CD4-positive, alpha-beta memory T cell (primary cell): Measurements from ENCODE around the gene ADAM33. TPM values are rescaled to one million over a fixed set of nuclear protein-coding genes. Genes with fewer than 3 reads are reported as not detected.

Source experiments
- CTCF ChIA-PET: fragments of 350-600 bp; sonication (Branson Sonifier 250); formaldehyde crosslinking; loops from one replicate; lab custom pipeline; 2021; ENCODE audit warnings: inconsistent platforms; ENCODE audit not compliant: partially characterized antibody; lab: Charles Lee
- POLR2A ChIA-PET: fragments of 350-600 bp; sonication (Branson Sonifier 250); formaldehyde crosslinking; loops from one replicate; lab custom pipeline; 2021; ENCODE audit not compliant: partially characterized antibody; lab: Charles Lee
- DNase-seq, 5 donors: peaks; one replicate each; pipeline versions ENCODE4 v3.0.0 to v3.0.0-alpha.2; 2020 to 2022; ENCODE audit warnings: mixed read lengths in 1 of 5
- H3K27ac ChIP-seq: one replicate; pipeline ENCODE4 v1.7.0; 2013; ENCODE audit warnings: low read depth, low read length
- H3K27me3 ChIP-seq: 2 replicates; pipeline ENCODE4 v1.7.0; 2013; ENCODE audit warnings: mild to moderate bottlenecking, low read length, moderate library complexity; ENCODE audit not compliant: insufficient read depth
- H3K36me3 ChIP-seq: 2 replicates; pipeline ENCODE4 v1.7.0; 2013; ENCODE audit warnings: mild to moderate bottlenecking, low read length, moderate library complexity; ENCODE audit not compliant: insufficient read depth
- H3K4me1 ChIP-seq: 2 replicates; pipeline ENCODE4 v1.7.0; 2013; ENCODE audit warnings: mild to moderate bottlenecking, low read length, moderate library complexity; ENCODE audit not compliant: insufficient read depth
- H3K4me3 ChIP-seq, 2 donors: one replicate each; pipeline ENCODE4 v1.7.0; 2013; ENCODE audit warnings: low read length in 2 of 2, mild to moderate bottlenecking in 1 of 2
- H3K9me3 ChIP-seq, 2 donors: one replicate each; pipeline ENCODE4 v1.7.0; 2013; ENCODE audit warnings: low read length in 2 of 2, control low read depth in 1 of 2; ENCODE audit not compliant: control insufficient read depth in 1 of 2
- H3K27ac Mint-ChIP-seq, 7 donors: one replicate each; pipeline ENCODE4 v1.8.0; 2020 to 2021; ENCODE audit warnings: mixed read lengths in 7 of 7, mild to moderate bottlenecking in 6 of 7, inconsistent platforms in 3 of 7, moderate library complexity in 3 of 7
- H3K27me3 Mint-ChIP-seq, 2 donors: one replicate each; pipeline ENCODE4 v1.8.0; 2020 to 2021; ENCODE audit warnings: mixed read lengths in 2 of 2
- H3K36me3 Mint-ChIP-seq, 2 donors: one replicate each; pipeline ENCODE4 v1.8.0; 2020 to 2021; ENCODE audit warnings: mixed read lengths in 2 of 2, inconsistent platforms in 1 of 2, mild to moderate bottlenecking in 1 of 2
- H3K4me1 Mint-ChIP-seq, 4 donors: one replicate each; pipeline ENCODE4 v1.8.0; 2020 to 2021; ENCODE audit warnings: mixed read lengths in 4 of 4, mild to moderate bottlenecking in 1 of 4
- H3K4me3 Mint-ChIP-seq, 8 donors: one replicate each; pipeline ENCODE4 v1.8.0; 2020 to 2021; ENCODE audit warnings: mixed read lengths in 8 of 8, mild to moderate bottlenecking in 7 of 8, moderate library complexity in 6 of 8, inconsistent platforms in 3 of 8
- H3K9me3 Mint-ChIP-seq, 8 donors: one replicate each; pipeline ENCODE4 v1.8.0; 2020 to 2021; ENCODE audit warnings: mixed read lengths in 8 of 8, mild to moderate bottlenecking in 5 of 8, inconsistent platforms in 3 of 8, moderate library complexity in 1 of 8
- intact Hi-C: fragments of 100-400 bp; cut with micrococcal nuclease; formaldehyde crosslinking; loops from one replicate; pipeline ENCODE4 v1.15.1; 2023
- polyA plus RNA-seq, 2 donors: library from polyadenylated mRNA; unstranded; fragments of 300-500 nt; fragmentation: Illumina TruSeq; gene quantifications; one replicate each; pipeline ENCODE4 v1.2.3, GENCODE V29; 2021
- total RNA-seq, 2 experiments: library from RNA; stranded (reverse); gene quantifications; one replicate each; pipeline ENCODE4 v1.2.3, GENCODE V29; 2021

ADAM33 gene
- total and polyA plus RNA-seq, 4 experiments from 2014 or later = not detected

GRCh38 chr20:3701061-3701998 is 19.5 kb upstream of the ADAM33 start:
- DNase-seq = no peak
- Mint-ChIP-seq H3K9me3 (peaks cover 0 to under 1% (median 0%) of the 10 kb centered on the region in 8 donors), H3K4me1 (no peaks in the 10 kb centered on the region), H3K4me3 (no peak overlapping the region), H3K27me3 (peaks cover 2 to 4% of the 10 kb centered on the region in 2 donors), H3K36me3 (no peaks in the 10 kb centered on the region), H3K27ac (no peak overlapping the region)
- intact Hi-C loops = no loop called here
- no peaks in the 10 kb centered on the region for H3K9me3 ChIP-seq
- H3K36me3 ChIP-seq = no peaks in the 10 kb centered on the region
- H3K4me1 ChIP-seq = no peaks in the 10 kb centered on the region
- no peaks in the 10 kb centered on the region for H3K27me3 ChIP-seq
- H3K27ac ChIP-seq = no peak overlapping the region
- H3K4me3 ChIP-seq = no peak overlapping the region
- ChIA-PET POLR2A (no interaction called here), CTCF (interaction anchor here (0.6 to 1.6 kb wide), 3 partner anchors 9 to 10 kb away, joined by 3 to 7 read pairs (median 4); no protein-coding TSS in a partner anchor)

DNA sequence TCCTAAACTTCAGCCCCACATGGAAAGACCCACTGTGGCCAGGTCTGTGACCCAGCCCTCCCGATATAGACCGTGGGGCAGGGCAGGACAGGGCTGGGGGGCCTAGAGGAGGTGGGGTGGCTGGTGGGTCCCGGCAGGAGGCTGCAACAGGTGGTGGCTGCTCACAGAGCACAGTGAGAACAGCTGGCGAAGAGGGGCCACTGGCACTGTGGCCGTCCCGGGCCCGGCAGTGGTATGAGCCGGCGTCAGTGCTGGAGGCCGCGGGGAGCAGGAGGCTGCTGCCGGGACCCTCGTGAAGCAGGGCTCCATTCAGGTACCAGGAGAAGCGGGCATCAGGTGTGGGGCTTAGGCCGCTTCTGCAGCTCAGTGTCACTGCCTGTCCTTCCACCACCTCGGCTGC is 17.2 kb upstream of the ADAM33 start:
- CTCF ChIA-PET = interaction anchor here (0.9 to 1.2 kb wide), 4 partner anchors 8 to 54 kb away, joined by 3 to 4 read pairs (median 3); no protein-coding TSS in a partner anchor

DNA sequence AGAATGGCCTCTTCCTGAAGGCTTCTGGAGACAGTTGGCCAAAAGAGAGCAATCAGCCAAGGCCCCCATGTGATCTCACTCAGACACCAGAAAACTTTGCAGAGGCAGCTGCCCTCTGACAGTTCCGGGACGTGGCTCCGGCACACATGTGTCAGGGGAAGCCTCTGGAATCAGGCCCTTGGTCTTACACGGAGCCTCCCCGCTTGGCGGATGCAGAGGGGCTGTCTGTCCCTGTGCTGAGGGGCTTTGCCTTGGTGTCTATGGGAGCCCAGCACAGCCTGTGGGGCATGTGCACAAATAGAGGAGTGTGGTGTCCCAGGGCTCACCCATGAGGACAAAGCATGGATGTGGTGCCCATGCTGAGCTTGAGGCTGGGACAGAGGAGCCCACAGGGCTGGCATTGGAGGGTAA is 16.8 kb upstream of the ADAM33 start:
- DNase-seq = no peak
- peak overlapping the region in 1 of 7 donors; percentile 37 for H3K27ac Mint-ChIP-seq

More for the DNA sequence above, 17.2 kb upstream of the ADAM33 start:
- Mint-ChIP-seq H3K4me1 (no peaks in the 10 kb centered on the region), H3K27me3 (peaks cover 2 to 4% of the 10 kb centered on the region in 2 donors), H3K4me3 (no peak overlapping the region), H3K36me3 (no peaks in the 10 kb centered on the region), H3K9me3 (peaks cover 0 to 2% (median 0%) of the 10 kb centered on the region in 8 donors), H3K27ac (no peak overlapping the region)
- no peak overlapping the region for H3K27ac ChIP-seq
- no peaks in the 10 kb centered on the region for H3K27me3 ChIP-seq
- no peaks in the 10 kb centered on the region for H3K36me3 ChIP-seq
- H3K9me3 ChIP-seq = no peaks in the 10 kb centered on the region
- DNase-seq = no peak
- POLR2A ChIA-PET = no interaction called here
- intact Hi-C loops = no loop called here
- no peak overlapping the region for H3K4me3 ChIP-seq
- no peaks in the 10 kb centered on the region for H3K4me1 ChIP-seq

DNA sequence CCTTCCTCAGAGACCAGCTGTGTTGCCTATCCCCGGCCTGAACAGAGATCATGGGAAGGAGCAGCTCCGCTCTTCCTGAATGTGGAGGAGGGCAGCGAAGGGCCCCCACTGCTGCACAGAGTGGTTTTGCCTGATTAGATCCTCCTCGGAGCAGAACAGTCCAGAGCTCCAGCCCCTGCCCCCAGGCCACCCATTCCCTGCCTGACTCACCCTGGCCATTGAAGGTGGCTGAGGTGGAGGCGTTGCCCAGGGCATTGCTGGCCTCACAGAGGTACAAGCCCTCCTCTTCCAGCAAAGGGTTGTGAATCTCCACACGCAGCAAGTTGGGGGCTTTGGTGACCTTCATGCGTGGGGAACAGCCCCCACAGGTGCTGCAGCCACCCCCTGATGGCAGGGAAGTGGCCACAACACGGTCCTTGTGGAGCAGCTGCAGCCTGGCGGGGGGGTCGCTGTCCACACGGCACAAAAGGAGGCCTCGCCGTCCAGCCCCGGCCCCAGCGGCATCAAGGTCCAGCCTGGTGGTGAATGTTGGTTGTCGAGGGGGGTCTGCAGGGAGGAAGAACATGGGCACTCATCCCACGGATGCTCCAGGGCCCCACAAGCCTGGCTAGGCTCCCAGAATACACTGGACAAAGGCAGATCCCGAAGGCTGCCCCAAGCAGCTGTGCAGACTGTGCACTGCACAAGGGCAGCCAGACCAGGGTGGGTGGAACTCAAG is 15.9 kb upstream of the ADAM33 start:
- Histone ChIP-seq H3K27me3 (no peaks in the 10 kb centered on the region), H3K4me3 (no peak overlapping the region), H3K27ac (no peak overlapping the region), H3K4me1 (no peaks in the 10 kb centered on the region), H3K9me3 (no peaks in the 10 kb centered on the region), H3K36me3 (no peaks in the 10 kb centered on the region)
- Mint-ChIP-seq H3K27me3 (peaks cover 2 to 4% of the 10 kb centered on the region in 2 donors), H3K9me3 (peaks cover 0 to 2% (median 0%) of the 10 kb centered on the region in 8 donors), H3K27ac (no peak overlapping the region), H3K36me3 (no peaks in the 10 kb centered on the region), H3K4me1 (no peaks in the 10 kb centered on the region), H3K4me3 (no peak overlapping the region)
- intact Hi-C loops = no loop called here
- no peak for DNase-seq
- ChIA-PET CTCF (interaction anchor here (0.9 to 3.3 kb wide), 4 partner anchors 10 to 21 kb away, joined by 3 to 13 read pairs (median 6); no protein-coding TSS in a partner anchor), POLR2A (no interaction called here)

More for the DNA sequence above, 16.8 kb upstream of the ADAM33 start:
- Histone ChIP-seq H3K4me1 (no peaks in the 10 kb centered on the region), H3K4me3 (no peak overlapping the region), H3K36me3 (no peaks in the 10 kb centered on the region), H3K27ac (no peak overlapping the region), H3K9me3 (no peaks in the 10 kb centered on the region), H3K27me3 (no peaks in the 10 kb centered on the region)
- Mint-ChIP-seq H3K36me3 (no peaks in the 10 kb centered on the region), H3K9me3 (peaks cover 0 to 2% (median 0%) of the 10 kb centered on the region in 8 donors), H3K4me1 (no peaks in the 10 kb centered on the region), H3K27me3 (peaks cover 2 to 4% of the 10 kb centered on the region in 2 donors), H3K4me3 (no peak overlapping the region)
- ChIA-PET POLR2A (no interaction called here), CTCF (interaction anchor here (0.9 to 1.2 kb wide), 3 partner anchors 9 to 13 kb away, joined by 3 to 4 read pairs (median 3); no protein-coding TSS in a partner anchor)
- intact Hi-C loops = no loop called here

- Mint-ChIP-seq H3K27ac (no peak overlapping the region), H3K4me3 (no peak overlapping the region), H3K4me1 (no peaks in the 10 kb centered on the region), H3K27me3 (peaks cover 2% of the 10 kb centered on the region in 2 donors), H3K36me3 (no peaks in the 10 kb centered on the region), H3K9me3 (peaks cover 0 to 2% (median 0%) of the 10 kb centered on the region in 8 donors)
- H3K27ac ChIP-seq = no peak overlapping the region
- POLR2A ChIA-PET = no interaction called here
- CTCF ChIA-PET = interaction anchor here (1.4 to 3.3 kb wide), 2 partner anchors 13 to 20 kb away, joined by 7 to 13 read pairs; no protein-coding TSS in a partner anchor
- no peak overlapping the region for H3K4me3 ChIP-seq
- no peaks in the 10 kb centered on the region for H3K4me1 ChIP-seq
- H3K27me3 ChIP-seq = no peaks in the 10 kb centered on the region
- intact Hi-C loops = no loop called here
- no peaks in the 10 kb centered on the region for H3K9me3 ChIP-seq
- no peak for DNase-seq
- H3K36me3 ChIP-seq = no peaks in the 10 kb centered on the region
Observed at GRCh38 chr20:3696745-3697587, 15.2 kb upstream of the ADAM33 start.

GRCh38 chr20:3696200-3696599 is 14.4 kb upstream of the ADAM33 start:
- Mint-ChIP-seq H3K36me3 (no peaks in the 10 kb centered on the region), H3K9me3 (peaks cover 0 to 2% (median 0%) of the 10 kb centered on the region in 8 donors)

More at GRCh38 chr20:3696200-3696599, 14.4 kb upstream of the ADAM33 start:
- Mint-ChIP-seq H3K27me3 (peaks cover 2% of the 10 kb centered on the region in 2 donors), H3K4me1 (no peaks in the 10 kb centered on the region), H3K27ac (no peak overlapping the region), H3K4me3 (no peak overlapping the region)
- Histone ChIP-seq H3K27me3 (no peaks in the 10 kb centered on the region), H3K36me3 (no peaks in the 10 kb centered on the region), H3K4me1 (no peaks in the 10 kb centered on the region), H3K4me3 (no peak overlapping the region), H3K9me3 (no peaks in the 10 kb centered on the region), H3K27ac (no peak overlapping the region)
- ChIA-PET CTCF (interaction anchor here (1.4 to 3.3 kb wide), 2 partner anchors 14 to 19 kb away, joined by 7 to 13 read pairs; no protein-coding TSS in a partner anchor), POLR2A (no interaction called here)
- intact Hi-C loops = no loop called here
- DNase-seq = no peak
